Activated CD4-positive, CD25-positive, alpha-beta regulatory T cell treated with anti-CD3 and anti-CD28 coated beads, Interleukin-2, amount 50 U/mL, for 16 hours (primary cell): ENCODE measurements around the gene SLX4IP.

Source experiments
- DNase-seq: peaks from one replicate; pipeline ENCODE4 v3.0.0-alpha.2; 2020; ENCODE audit warnings: low read depth, low spot score

The SLX4IP gene

GRCh38 chr20:10549511-10549910, 114.4 kb downstream of the SLX4IP start:
- no peak for DNase-seq

GRCh38 chr20:10550204-10551118, 115.4 kb downstream of the SLX4IP start:
- DNase-seq: no peak

GRCh38 chr20:10551732-10552724, 116.9 kb downstream of the SLX4IP start:
- DNase-seq: no peak

GRCh38 chr20:10553326-10553984, 118.3 kb downstream of the SLX4IP start:
- no peak for DNase-seq

- DNase-seq: no peak
These were observed 119.2 kb downstream of the SLX4IP start for GRCh38 chr20:10554285-10554684.

GRCh38 chr20:10555393-10555792, 120.3 kb downstream of the SLX4IP start:
- no peak for DNase-seq

GRCh38 chr20:10555865-10556308, 120.8 kb downstream of the SLX4IP start:
- DNase-seq: no peak

GRCh38 chr20:10556519-10557083, 121.5 kb downstream of the SLX4IP start:
- no peak for DNase-seq

GRCh38 chr20:10557685-10558084, 122.6 kb downstream of the SLX4IP start:
- DNase-seq: no peak

GRCh38 chr20:10558635-10559187, 123.6 kb downstream of the SLX4IP start:
- DNase-seq: no peak

GRCh38 chr20:10559266-10559665, 124.2 kb downstream of the SLX4IP start:
- no peak for DNase-seq

- DNase-seq: no peak
These were observed 125.6 kb downstream of the SLX4IP start for GRCh38 chr20:10560686-10561085.

- no peak for DNase-seq
These were observed 126.2 kb downstream of the SLX4IP start for GRCh38 chr20:10561302-10561701.

- no peak for DNase-seq
These were observed 127.8 kb downstream of the SLX4IP start for GRCh38 chr20:10562899-10563298.

GRCh38 chr20:10563935-10564492, 128.9 kb downstream of the SLX4IP start:
- DNase-seq: no peak

GRCh38 chr20:10565191-10565921, 130.3 kb downstream of the SLX4IP start:
- no peak for DNase-seq

GRCh38 chr20:10565922-10566897, 131.1 kb downstream of the SLX4IP start:
- no peak for DNase-seq

GRCh38 chr20:10568032-10568431, 132.9 kb downstream of the SLX4IP start:
- DNase-seq: no peak
